ENCODE data around the gene TRIM31.

The TRIM31 gene

DNA sequence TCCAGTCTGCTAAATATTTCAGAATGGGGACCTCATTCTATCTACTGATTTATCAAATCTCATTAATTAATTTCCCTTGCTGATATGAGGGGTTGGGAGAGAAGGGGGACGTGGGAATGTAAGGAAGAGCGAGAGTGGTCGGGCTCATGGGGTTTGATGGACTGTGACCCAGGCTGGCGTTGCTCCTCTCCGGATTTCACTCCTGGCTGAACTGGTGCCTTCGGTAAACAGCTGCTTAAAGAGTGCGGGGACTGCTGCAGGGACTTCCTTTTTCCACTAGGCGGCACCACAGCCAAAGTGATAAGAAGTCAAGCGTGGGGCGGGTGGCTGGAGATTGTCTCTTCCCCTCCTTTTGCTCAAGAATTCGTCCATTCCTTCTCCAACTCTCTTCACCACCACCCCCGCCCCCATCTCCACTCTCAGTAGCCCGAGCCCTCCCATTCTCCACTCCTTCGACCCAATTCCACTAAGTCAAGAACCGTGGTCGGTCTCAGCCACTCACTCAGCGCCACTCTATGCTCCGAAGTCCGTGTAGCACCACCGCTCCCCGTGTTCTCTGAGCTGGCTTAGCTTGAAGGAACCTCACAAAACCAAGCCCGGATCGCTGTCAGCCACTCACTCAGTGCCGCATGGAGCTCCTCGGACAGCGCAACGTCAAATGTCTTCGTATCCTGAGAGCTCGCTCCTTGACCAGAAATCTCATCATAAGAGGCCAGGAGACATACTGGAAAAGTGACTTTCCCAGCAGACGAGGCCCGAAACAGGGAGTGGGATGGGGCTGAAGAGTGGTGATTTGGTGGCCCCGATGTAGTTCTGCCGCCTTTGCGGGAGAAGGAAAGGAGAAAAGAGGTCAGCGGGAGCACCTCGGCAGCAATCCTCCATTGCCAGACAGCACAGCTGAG is 9.7 kb downstream of the TRIM31 start (continued):
- TF ChIP-seq, protein P1, sequence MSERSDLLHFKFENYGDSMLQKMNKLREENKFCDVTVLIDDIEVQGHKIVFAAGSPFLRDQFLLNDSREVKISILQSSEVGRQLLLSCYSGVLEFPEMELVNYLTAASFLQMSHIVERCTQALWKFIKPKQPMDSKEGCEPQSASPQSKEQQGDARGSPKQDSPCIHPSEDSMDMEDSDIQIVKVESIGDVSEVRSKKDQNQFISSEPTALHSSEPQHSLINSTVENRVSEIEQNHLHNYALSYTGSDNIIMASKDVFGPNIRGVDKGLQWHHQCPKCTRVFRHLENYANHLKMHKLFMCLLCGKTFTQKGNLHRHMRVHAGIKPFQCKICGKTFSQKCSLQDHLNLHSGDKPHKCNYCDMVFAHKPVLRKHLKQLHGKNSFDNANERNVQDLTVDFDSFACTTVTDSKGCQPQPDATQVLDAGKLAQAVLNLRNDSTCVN (tag by site-specific recombination; optimal IDR thresholded peaks at IDR 0.05): peak; percentile 10
- TF ChIP-seq, protein P2, sequence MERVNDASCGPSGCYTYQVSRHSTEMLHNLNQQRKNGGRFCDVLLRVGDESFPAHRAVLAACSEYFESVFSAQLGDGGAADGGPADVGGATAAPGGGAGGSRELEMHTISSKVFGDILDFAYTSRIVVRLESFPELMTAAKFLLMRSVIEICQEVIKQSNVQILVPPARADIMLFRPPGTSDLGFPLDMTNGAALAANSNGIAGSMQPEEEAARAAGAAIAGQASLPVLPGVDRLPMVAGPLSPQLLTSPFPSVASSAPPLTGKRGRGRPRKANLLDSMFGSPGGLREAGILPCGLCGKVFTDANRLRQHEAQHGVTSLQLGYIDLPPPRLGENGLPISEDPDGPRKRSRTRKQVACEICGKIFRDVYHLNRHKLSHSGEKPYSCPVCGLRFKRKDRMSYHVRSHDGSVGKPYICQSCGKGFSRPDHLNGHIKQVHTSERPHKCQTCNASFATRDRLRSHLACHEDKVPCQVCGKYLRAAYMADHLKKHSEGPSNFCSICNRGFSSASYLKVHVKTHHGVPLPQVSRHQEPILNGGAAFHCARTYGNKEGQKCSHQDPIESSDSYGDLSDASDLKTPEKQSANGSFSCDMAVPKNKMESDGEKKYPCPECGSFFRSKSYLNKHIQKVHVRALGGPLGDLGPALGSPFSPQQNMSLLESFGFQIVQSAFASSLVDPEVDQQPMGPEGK (tag by site-specific recombination; IDR thresholded peaks at IDR 0.05): peak; percentile 63
- TF ChIP-seq EGR2 (tag by site-specific recombination; IDR thresholded peaks at IDR 0.05; ENCODE audit: low read depth): peak; percentile 46
- TF ChIP-seq SP3 (tag by site-specific recombination; IDR thresholded peaks at IDR 0.05): 0 out of 2 replicates have a peak, but pooled peaks have one; percentile 18
- TF ChIP-seq ZNF629 (tag by site-specific recombination; IDR thresholded peaks at IDR 0.05): peak; percentile 35
- peak; percentile 58 for TF ChIP-seq ZSCAN30 (tag by site-specific recombination; IDR thresholded peaks at IDR 0.05)
- TF ChIP-seq ZBTB20 (tag by site-specific recombination; IDR thresholded peaks at IDR 0.05): no peak; the same call in 1 of the 2 replicates
- TF ChIP-seq WT1 (tag by site-specific recombination; IDR thresholded peaks at IDR 0.05): peak; percentile 18; the same call in 1 of the 2 replicates
- peak; percentile 70; the same call in 1 of the 2 replicates for TF ChIP-seq ZNF341 (tag by site-specific recombination; IDR thresholded peaks at IDR 0.05; ENCODE audit: low read depth)
- no peak for TF ChIP-seq ZNF837 (tag by site-specific recombination; IDR thresholded peaks at IDR 0.05)
- no peak for TF ChIP-seq ZNF473 (tag by site-specific recombination; IDR thresholded peaks at IDR 0.05)
- TF ChIP-seq, protein P3, sequence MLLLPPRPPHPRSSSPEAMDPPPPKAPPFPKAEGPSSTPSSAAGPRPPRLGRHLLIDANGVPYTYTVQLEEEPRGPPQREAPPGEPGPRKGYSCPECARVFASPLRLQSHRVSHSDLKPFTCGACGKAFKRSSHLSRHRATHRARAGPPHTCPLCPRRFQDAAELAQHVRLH (tag by site-specific recombination; IDR thresholded peaks at IDR 0.05): 0 out of 2 replicates have a peak, but pooled peaks have one; percentile 37
- TF ChIP-seq SP2 (tag by site-specific recombination; IDR thresholded peaks at IDR 0.05): 0 out of 2 replicates have a peak, but pooled peaks have one; percentile 24
- TF ChIP-seq GLIS1 (tag by site-specific recombination; IDR thresholded peaks at IDR 0.05): 0 out of 2 replicates have a peak, but pooled peaks have one; percentile 9
- TF ChIP-seq OSR2 (tag by site-specific recombination; IDR thresholded peaks at IDR 0.05): no peak
- TF ChIP-seq, protein P4, sequence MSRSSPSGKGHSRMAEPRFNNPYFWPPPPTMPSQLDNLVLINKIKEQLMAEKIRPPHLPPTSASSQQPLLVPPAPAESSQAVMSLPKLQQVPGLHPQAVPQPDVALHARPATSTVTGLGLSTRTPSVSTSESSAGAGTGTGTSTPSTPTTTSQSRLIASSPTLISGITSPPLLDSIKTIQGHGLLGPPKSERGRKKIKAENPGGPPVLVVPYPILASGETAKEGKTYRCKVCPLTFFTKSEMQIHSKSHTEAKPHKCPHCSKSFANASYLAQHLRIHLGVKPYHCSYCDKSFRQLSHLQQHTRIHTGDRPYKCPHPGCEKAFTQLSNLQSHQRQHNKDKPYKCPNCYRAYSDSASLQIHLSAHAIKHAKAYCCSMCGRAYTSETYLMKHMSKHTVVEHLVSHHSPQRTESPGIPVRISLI (tag by site-specific recombination; IDR thresholded peaks at IDR 0.05): no peak
- TF ChIP-seq, protein P5, sequence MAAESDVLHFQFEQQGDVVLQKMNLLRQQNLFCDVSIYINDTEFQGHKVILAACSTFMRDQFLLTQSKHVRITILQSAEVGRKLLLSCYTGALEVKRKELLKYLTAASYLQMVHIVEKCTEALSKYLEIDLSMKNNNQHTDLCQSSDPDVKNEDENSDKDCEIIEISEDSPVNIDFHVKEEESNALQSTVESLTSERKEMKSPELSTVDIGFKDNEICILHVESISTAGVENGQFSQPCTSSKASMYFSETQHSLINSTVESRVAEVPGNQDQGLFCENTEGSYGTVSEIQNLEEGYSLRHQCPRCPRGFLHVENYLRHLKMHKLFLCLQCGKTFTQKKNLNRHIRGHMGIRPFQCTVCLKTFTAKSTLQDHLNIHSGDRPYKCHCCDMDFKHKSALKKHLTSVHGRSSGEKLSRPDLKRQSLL (tag by site-specific recombination; IDR thresholded peaks at IDR 0.05): no peak
- peak; percentile 56 for TF ChIP-seq ZXDB (tag by site-specific recombination; IDR thresholded peaks at IDR 0.05)
- peak; percentile 22 for TF ChIP-seq KLF8 (tag by site-specific recombination; IDR thresholded peaks at IDR 0.05)
- TF ChIP-seq IKZF3 (tag by site-specific recombination; IDR thresholded peaks at IDR 0.05): 0 out of 2 replicates have a peak, but pooled peaks have one; percentile 9
- TF ChIP-seq ZNF791 (tag by site-specific recombination; IDR thresholded peaks at IDR 0.05): no peak
- TF ChIP-seq ZNF2 (tag by site-specific recombination; IDR thresholded peaks at IDR 0.05): peak; percentile 27; the same call in 1 of the 2 replicates
- TF ChIP-seq ZNF146 (tag by site-specific recombination; IDR thresholded peaks at IDR 0.05): no peak
- TF ChIP-seq, protein P6, sequence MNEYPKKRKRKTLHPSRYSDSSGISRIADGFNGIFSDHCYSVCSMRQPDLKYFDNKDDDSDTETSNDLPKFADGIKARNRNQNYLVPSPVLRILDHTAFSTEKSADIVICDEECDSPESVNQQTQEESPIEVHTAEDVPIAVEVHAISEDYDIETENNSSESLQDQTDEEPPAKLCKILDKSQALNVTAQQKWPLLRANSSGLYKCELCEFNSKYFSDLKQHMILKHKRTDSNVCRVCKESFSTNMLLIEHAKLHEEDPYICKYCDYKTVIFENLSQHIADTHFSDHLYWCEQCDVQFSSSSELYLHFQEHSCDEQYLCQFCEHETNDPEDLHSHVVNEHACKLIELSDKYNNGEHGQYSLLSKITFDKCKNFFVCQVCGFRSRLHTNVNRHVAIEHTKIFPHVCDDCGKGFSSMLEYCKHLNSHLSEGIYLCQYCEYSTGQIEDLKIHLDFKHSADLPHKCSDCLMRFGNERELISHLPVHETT (tag by site-specific recombination; IDR thresholded peaks at IDR 0.05): peak; percentile 52; the same call in 1 of the 2 replicates
- TF ChIP-seq, protein P7, sequence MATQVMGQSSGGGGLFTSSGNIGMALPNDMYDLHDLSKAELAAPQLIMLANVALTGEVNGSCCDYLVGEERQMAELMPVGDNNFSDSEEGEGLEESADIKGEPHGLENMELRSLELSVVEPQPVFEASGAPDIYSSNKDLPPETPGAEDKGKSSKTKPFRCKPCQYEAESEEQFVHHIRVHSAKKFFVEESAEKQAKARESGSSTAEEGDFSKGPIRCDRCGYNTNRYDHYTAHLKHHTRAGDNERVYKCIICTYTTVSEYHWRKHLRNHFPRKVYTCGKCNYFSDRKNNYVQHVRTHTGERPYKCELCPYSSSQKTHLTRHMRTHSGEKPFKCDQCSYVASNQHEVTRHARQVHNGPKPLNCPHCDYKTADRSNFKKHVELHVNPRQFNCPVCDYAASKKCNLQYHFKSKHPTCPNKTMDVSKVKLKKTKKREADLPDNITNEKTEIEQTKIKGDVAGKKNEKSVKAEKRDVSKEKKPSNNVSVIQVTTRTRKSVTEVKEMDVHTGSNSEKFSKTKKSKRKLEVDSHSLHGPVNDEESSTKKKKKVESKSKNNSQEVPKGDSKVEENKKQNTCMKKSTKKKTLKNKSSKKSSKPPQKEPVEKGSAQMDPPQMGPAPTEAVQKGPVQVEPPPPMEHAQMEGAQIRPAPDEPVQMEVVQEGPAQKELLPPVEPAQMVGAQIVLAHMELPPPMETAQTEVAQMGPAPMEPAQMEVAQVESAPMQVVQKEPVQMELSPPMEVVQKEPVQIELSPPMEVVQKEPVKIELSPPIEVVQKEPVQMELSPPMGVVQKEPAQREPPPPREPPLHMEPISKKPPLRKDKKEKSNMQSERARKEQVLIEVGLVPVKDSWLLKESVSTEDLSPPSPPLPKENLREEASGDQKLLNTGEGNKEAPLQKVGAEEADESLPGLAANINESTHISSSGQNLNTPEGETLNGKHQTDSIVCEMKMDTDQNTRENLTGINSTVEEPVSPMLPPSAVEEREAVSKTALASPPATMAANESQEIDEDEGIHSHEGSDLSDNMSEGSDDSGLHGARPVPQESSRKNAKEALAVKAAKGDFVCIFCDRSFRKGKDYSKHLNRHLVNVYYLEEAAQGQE (tag by site-specific recombination; IDR thresholded peaks at IDR 0.05): peak; percentile 37; the same call in 1 of the 2 replicates
- TF ChIP-seq ZNF24 (tag by site-specific recombination; IDR thresholded peaks at IDR 0.05): no peak
- TF ChIP-seq ZNF843 (tag by site-specific recombination; IDR thresholded peaks at IDR 0.05): 0 out of 2 replicates have a peak, but pooled peaks have one; percentile 18
- peak; percentile 79 for TF ChIP-seq ZNF366 (tag by site-specific recombination; conservative IDR thresholded peaks at IDR 0.05)
- peak; percentile 30; the same call in 1 of the 2 replicates for TF ChIP-seq ZBTB48 (tag by site-specific recombination; IDR thresholded peaks at IDR 0.05)
